Parietal lobe (tissue), 2 donors: ENCODE results near the gene GOLGA8S. TPM values are rescaled to one million over a fixed set of nuclear protein-coding genes. Genes with fewer than 3 reads are reported as not detected.

Experiments used
- small RNA-seq: library from RNA; depleted of rRNA; stranded (forward); fragments of <200 nt; gene quantifications from one replicate; pipeline ENCODE3, GENCODE V24; 2014; ENCODE audit warnings: low replicate concordance
- total RNA-seq: library from RNA; depleted of rRNA; stranded (reverse); fragments of >200 nt; gene quantifications from one replicate; pipeline ENCODE4 v1.2.3, GENCODE V29; 2014

GOLGA8S gene
- under 0.01 TPM for total RNA-seq

GRCh38 chr15:23354448-23354847 lies at the start of gene GOLGA8S:
Gene GOLGA8S (plus strand): TSS chr15:23354748. CDS start chr15:23354810, 62 bp downstream.

GRCh38 chr15:23334096-23334495 lies 20.5 kb upstream of the GOLGA8S start, which contains the start of gene GOLGA6L26:
Gene GOLGA6L26 (minus strand): TSS chr15:23334196. CDS start chr15:23334135, 61 bp downstream.

Small RNA genes within 50 kb of the gene (small RNA-seq; reads per million reads assigned to genes)
- not detected for gene RN7SL536P

Other genes starting within 250 kb of the GOLGA8S start
- not detected for gene GOLGA6L1, start 217.9 kb upstream of the GOLGA8S start, total RNA-seq
- not detected for gene GOLGA6L26, start 20.6 kb upstream of the GOLGA8S start, total RNA-seq
- gene GOLGA6L2, start 92.5 kb downstream of the GOLGA8S start, total RNA-seq: not detected
- gene MKRN3, start 210.9 kb downstream of the GOLGA8S start, total RNA-seq: 53.5 TPM